HepG2 (cell line): Measurements from ENCODE around the gene FAM76A. TPM values are rescaled to one million over a fixed set of nuclear protein-coding genes. Genes with fewer than 3 reads are reported as not detected.
A peak's percentile ranks its signal among the peaks of the same experiment; 100 is the strongest.

ENCODE experiments used
- FOXO4 ChIP-seq: sonication (generic); formaldehyde crosslinking; conservative IDR thresholded peaks from 2 replicates; pipeline ENCODE4 v1.8.1; 2023; ENCODE audit warnings: missing genetic modification reagents
- HMGXB3 ChIP-seq: sonication (generic); formaldehyde crosslinking; IDR thresholded peaks from 2 replicates; pipeline ENCODE4 v1.4.0; 2020; ENCODE audit warnings: missing genetic modification reagents, borderline replicate concordance
- POLR2G ChIP-seq: fragments of 200-400 bp; formaldehyde crosslinking; IDR thresholded peaks from 2 replicates; pipeline ENCODE4 v1.6.1; 2018; ENCODE audit warnings: mild to moderate bottlenecking, low read depth, low read length, moderate library complexity
- RXRA ChIP-seq: sonication (generic); formaldehyde crosslinking; IDR thresholded peaks from 2 replicates; pipeline ENCODE4 v1.5.1; 2020; ENCODE audit warnings: missing genetic modification reagents
- SP1 ChIP-seq, 2 experiments: fragments of 450-650 bp in 1 of 2; sonication (generic) in 1 of 2; formaldehyde crosslinking in 1 of 2; IDR thresholded peaks; 2 replicates each; pipeline versions ENCODE4 v1.4.0 to v1.6.1; 2016 to 2020; ENCODE audit warnings: missing genetic modification reagents in 1 of 2
- ZZZ3 ChIP-seq: sonication (generic); formaldehyde crosslinking; IDR thresholded peaks from 2 replicates; pipeline ENCODE4 v1.4.0; 2020; ENCODE audit warnings: missing genetic modification reagents, mild to moderate bottlenecking, borderline replicate concordance
- polyA plus RNA-seq, 8 experiments: library from polyadenylated mRNA; depleted of rRNA in 3 of 8; stranded (reverse) in 7 of 8; unstranded in 1 of 8; fragments of >200 nt; fragmentation: Illumina TruSeq in 4 of 8; extraction: Trizol in 4 of 8; gene quantifications; 2 replicates each; pipeline versions ENCODE4 v1.2.1 to v1.2.3, GENCODE V29; 2011 to 2016; ENCODE audit warnings: low read depth in 4 of 8, missing spikeins in 1 of 8, mixed read lengths in 1 of 8; ENCODE audit not compliant: insufficient read depth in 1 of 8
- total RNA-seq, 5 experiments: library from RNA; depleted of rRNA; stranded (reverse); fragments of >200 nt; fragmentation: Illumina TruSeq; extraction: Trizol; gene quantifications; 2 replicates each; pipeline ENCODE4 v1.2.3, GENCODE V29; 2016; ENCODE audit warnings: low read depth in 1 of 5

The FAM76A gene
- total and polyA plus RNA-seq, 2 of the 13 experiments (the other 11 are each of a cell fraction or from before 2014, with no cell fraction given), result 4.2 to 15.7 TPM

- TF ChIP-seq HMGXB3 (no peak), SP1 (IDR thresholded peaks at IDR 0.05) (peak; percentile 84), SP1 (CRISPR knock-in tag; IDR thresholded peaks at IDR 0.05) (peak; percentile 98), POLR2G (peak; percentile 72), RXRA (peak; percentile 52), FOXO4 (no peak), ZZZ3 (CRISPR knock-in tag) (no peak)
- TF ChIP-seq, all 625 proteins: peak for 228
Observed at GRCh38 chr1:27725374-27726172, at the start of gene FAM76A (continued).
